AML-193 (cell line): ENCODE measurements around the gene IFRD2.

Experiments used
- DNase-seq, 2 experiments: peaks; one replicate each; lab custom pipeline; 2025; lab: John Stamatoyannopoulos, UW

Gene IFRD2

DNA sequence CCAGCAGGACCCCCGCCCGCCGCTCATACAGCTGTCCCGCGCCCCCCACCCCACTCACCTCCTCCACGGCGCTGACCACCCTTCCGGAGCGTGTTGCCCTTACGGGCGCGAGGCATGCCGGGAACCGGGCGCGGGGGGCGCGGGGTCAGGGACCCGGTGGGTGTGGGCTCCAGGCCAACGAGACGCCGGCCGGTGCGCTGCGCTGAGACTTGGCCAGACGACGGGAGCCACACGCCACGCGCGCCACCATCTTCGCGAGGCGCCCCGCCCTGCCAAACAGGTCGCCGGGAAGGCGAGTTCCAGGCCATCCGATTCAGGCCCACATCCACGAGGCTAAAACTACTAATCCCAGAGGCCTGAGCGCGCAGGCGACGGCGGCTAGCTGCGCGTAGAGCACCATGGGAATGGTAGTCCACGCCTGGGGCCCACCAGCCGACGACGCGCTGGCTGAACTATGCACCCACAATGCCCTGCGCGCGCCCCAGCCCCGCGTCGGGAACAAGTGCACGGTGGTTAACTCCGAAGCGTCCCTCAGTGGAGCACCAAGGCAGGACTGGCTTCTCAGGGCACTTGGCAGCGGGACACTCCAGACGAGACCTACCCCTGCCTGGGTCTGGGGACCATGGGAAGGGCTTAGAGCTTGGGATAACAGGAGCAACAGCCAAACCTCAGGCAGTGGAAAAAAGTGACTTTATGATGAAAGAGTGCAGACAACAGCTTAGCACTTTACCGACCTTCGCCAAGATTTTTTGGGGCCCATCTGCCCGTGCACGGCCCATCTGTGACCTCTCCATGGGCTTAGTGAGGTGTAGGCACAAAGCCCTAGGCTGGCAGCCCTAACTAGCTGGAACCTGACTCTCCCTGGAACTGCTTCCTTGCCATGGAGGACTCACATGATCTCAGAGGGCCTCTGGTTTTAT lies at the start of gene IFRD2:
Gene IFRD2, minus strand, starts transcription at position 271 of the 920 bp plus-strand sequence. Its CDS starts 155 bp downstream, at position 116.
- peak; percentile 99 for DNase-seq

DNA sequence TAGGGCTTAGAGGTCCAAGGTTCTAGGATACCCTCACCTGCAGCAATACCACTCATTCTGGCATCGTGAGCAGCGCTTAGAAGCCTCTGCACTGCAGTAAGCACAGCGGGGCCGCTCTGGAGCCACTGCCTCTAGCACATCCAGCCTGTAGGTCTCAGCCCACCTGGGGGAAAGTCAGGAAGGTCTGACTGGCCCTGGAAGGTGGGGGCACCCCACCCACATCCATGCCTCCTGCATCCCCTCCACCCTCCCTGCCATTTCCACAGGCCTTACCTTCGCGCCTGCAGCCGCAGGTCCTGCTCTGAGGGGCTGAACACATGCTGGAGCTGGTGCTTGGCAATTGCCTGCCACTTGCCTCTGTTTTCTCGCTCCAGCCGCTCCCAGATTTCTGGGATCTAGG lies 49.3 kb upstream of the IFRD2 start:
- no peak for DNase-seq

GRCh38 chr3:50340448-50341329 lies 48.5 kb upstream of the IFRD2 start, which contains the start of gene RASSF1:
TSS of gene RASSF1 (minus strand) at chr3:50340836. CDS start at chr3:50340805, 31 bp downstream.
- DNase-seq, result peak; percentile 100

DNA sequence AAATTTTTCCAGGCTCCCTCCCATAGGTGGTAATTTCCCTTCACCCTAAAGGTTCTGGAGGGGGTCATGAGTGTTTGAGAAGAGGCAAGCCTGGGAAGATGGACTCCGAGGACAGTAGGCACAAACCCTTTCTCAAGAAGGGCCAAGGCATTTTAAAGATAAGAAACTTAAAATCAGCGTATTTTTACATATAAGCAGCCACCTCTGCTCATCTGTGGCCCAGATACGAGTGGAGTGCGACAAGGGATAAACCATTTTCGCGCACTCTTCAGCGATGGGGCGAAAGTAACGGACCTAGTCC lies 47.9 kb upstream of the IFRD2 start:
- no peak for DNase-seq

DNA sequence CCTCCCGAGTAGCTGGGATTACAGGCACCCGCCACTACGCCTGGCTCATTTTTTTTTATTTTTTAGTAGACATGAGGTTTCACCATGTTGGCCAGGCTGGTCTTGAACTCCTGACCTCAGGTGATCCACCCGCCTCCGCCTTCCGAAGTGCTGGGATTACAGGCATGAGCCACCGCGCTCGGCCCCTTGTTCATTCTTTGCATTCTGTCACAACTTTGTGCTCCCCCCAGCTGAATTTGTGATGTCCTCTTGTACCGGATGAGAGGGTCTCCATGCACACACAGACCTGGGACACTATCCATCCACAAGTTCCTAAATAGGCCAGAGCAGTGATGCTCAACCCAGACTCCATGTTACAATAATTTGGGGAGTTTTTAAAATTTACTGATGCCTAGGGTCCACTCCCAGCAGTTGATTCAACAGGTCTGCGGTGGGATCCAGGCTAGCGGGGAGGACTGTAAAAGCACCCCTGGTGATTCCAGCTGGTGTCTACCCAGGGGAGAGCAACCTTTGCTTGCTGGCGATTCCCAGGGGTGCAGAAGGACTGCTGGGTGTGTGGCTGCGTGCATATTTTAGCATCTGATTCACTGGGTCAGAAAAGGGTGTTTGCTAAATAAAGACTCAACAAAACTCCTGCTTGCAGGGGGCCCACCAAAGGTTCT lies 47.4 kb upstream of the IFRD2 start:
- DNase-seq, result no peak

DNA sequence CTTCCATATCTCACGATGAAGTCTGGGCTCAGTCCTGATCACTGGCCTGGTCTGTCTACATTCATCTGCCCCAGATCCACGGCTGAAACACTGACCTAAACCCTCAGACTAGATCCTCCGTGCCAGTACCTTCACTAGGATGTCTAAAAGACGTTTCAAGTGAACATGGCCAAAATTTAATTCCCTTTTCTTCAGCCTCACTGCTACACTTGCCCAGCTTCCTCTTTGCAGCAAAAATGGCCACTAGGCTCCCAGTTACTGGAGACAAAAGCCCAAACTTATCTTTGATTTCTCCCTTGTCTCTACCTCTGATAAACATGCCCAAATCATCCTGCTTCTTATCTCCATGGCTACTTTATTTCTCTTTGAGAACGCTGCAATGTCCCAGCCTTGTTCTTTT lies 46.7 kb upstream of the IFRD2 start:
- DNase-seq, result peak; percentile 51 to 59

GRCh38 chr3:50337175-50337861 lies 45.1 kb upstream of the IFRD2 start:
- DNase-seq, result peak; percentile 100

DNA sequence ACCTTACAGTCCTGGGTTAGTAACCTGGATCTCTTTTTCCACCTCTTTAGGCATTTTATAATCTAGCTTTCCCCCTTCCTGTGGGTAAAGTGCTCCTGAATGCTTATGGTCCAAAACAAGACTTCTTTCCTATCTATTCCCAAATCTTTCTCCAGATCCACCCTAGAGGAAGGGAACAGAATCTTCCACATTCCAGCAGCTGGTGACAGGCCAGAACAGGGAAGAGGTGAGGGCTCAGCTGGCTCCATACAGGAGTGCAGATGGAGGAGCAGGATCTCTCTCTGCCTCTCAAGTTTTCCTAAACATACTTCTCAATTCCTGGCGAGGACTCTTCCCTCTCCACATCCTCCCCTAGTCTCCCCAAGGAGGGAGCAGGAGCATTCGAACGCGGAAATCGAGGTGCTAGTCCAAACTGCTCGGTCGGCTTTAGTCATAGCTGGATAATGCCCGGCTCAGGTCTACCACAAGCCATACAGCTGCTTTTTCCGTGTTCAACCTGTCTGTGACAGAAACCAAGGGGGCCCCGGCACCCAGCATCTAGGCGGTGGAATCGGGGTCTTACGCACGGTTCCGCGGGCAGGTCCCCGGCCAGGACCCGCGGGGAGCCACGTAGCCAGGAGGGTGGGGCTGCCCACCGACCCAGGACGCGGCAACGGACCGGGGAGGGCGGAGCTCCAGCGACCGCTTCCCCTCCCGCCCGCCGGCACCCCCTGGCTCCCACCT lies 44.4 kb upstream of the IFRD2 start:
- no peak for DNase-seq

- DNase-seq, result no peak
Measured at GRCh38 chr3:50334339-50335075, 42.3 kb upstream of the IFRD2 start.

DNA sequence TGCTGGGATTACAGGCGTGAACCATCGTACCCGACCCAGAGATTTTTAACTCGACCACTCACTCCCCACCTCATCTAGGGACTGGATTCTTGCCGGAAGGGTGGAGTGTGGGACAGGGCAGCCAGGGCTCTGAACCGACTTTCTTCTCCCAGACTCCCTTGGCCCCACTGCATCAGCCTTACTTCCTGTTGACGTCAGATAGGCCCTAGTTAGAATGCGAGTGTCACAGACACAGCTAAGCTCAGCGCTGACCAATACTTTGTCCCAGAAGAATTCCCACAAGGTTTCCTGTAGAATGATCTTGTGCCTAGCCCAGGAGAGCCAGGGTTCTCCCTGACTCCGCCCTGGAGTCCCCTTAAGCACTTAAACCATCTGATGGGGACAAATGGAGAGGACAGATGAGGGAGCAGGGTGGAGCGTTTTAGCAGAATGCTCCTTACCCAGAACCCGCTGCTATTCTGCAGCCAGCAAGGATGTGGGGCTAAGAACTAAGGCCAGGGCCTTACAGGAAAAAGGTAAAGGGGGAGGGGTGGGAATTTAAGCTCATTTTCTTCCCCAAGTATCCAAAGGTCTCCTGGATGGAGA lies 41.6 kb upstream of the IFRD2 start:
- DNase-seq, result no peak

- no peak for DNase-seq
Measured at GRCh38 chr3:50331364-50331907, 39.2 kb upstream of the IFRD2 start.

DNA sequence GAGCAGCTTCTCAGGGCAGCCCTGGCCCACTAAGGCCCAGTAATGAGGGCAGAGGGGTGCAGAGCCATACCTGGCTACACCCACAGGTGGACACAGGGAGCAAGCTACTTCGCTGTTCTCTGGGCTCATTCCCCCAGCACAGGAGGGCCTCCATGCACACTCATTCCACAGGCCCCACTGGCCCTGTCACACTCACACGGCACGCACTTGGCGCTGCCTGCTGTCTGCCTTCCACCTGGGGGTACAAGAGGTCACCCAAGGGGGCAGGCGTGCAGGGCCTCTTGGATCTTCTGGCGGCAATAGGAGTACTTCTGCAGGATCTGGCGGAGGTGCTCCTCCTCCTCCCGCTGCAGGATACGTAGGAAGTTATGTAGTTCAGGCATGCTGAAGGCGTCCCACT lies 38.1 kb upstream of the IFRD2 start:
- DNase-seq, result no peak

DNA sequence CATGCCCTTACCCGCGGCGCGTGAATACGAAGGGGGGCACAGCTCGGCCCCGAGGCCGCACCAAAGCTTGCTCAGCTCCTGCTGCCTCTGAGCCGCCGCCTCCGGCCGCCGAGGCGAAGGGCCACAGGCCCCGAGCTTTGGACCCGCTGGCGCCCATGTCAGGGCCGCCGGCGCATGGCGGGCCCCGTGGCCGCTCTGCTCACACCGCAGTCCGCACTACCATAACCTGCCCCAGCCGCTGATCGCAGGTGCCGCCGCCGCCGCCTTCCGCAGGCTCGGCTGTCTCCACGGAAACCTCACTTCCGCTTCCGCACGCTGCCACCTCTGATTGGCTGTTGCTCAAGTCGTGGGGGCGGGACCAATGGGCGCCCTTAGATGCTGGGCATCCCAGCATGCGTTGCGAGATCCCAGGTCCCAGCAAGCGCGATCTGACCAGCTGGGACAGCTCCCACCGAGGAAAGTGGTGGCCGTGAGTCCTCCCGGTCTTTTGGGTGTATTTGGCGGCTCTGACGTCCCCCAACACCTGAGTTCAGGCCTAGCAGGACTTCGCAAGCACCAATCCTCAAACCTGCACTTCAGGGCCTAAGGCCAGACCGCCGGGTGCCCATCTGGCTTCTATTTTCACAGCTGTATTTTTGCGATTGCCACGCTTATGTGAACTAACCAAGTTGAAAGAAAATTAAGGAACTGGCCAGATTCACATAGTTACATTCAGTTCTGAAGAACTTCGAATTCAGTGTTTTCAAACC lies 35.9 kb upstream of the IFRD2 start, which contains the start of gene TUSC2:
Gene TUSC2, minus strand, starts transcription at position 281 of the 749 bp plus-strand sequence. Its CDS starts 124 bp downstream, at position 157.
- DNase-seq, result peak; percentile 98 to 99

DNA sequence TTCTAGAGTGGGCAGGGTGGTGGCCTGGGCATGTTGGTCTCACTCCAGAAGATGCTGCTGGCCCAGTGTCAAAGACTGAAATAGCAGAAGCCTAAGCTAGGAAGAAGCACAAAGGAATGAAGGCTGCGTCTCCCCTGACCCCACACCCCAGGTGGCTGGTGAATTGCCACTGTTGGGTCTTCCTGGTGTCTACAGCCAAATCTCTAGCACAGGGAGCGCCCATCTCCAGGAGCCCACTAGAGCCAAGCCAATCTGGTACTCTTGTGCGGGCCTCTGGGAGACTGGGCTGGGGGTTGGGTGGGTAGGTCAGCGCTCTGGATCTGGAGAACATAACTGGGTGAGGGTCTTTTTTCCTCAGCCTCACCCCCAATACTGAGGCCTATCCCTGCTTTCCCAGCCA lies 34.9 kb upstream of the IFRD2 start:
- no peak for DNase-seq

GRCh38 chr3:50326182-50326541 lies 33.9 kb upstream of the IFRD2 start:
- no peak for DNase-seq

GRCh38 chr3:50325497-50326181 lies 33.4 kb upstream of the IFRD2 start:
- peak; percentile 9 to 31 for DNase-seq

DNA sequence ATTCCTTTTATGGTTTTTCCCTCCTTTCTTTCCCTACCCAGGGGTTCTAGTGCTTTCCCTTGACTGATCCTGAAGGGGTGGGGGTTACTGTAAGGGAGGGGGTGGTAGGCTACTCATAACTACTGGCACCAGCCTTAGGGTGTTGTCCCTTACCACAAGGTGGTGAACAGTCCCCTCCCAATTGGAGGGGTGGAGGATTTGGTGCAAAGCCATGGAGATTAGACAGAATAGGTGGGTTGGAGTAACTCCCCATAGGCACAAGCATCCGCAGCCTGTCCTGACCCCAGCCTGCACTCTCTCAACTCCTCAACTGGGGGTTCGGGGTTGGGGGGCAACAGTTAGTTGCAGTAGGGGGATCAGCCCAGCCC lies 32.9 kb upstream of the IFRD2 start:
- no peak for DNase-seq
